A549 (cell line): ENCODE data around the gene FLYWCH1. TPM values are rescaled to one million over a fixed set of nuclear protein-coding genes. Genes with fewer than 3 reads are reported as not detected.

Experiments
- ATAC-seq, 2 experiments: fragments of 200-7000 bp in 1 of 2; fragments of >200 bp in 1 of 2; cut with Nextera tagmentation in 1 of 2; cut with Tn5 transposase in 1 of 2; 3 replicates each; pipeline versions ENCODE4 v1.8.0 to v1.9.1; 2018 to 2020; ENCODE audit warnings: mild to moderate bottlenecking in 1 of 2, moderate library complexity in 1 of 2
- CTCF ChIA-PET: fragments of 300-600 bp; sonication (Branson Sonifier 250); formaldehyde crosslinking; extraction: SDS; loops from one replicate; lab custom pipeline; 2021; ENCODE audit warnings: antibody characterized with exemption, inconsistent platforms; lab: Yijun Ruan, JAX
- POLR2A ChIA-PET: fragments of 350-600 bp; formaldehyde crosslinking; extraction: SDS; loops from one replicate; lab custom pipeline; 2021; ENCODE audit warnings: antibody characterized with exemption, inconsistent platforms; lab: Yijun Ruan, JAX
- DNase-seq, 2 experiments: peaks; one replicate each; pipeline versions ENCODE4 v3.0.0 to v3.0.0-alpha.2; 2011 to 2016; ENCODE audit warnings: low read depth in 1 of 2, low spot score in 1 of 2
- FAIRE-seq: peaks from 2 replicates; lab custom pipeline; 2011; peaks lifted over from hg19 to GRCh38; lab: Jason Lieb, UNC
- H3K27ac ChIP-seq, 2 experiments: fragments of >200 bp; sonication (Bioruptor Twin); formaldehyde crosslinking; 3 replicates each; pipeline ENCODE4 v1.5.1; 2016 to 2017
- H3K4me1 ChIP-seq: fragments of >200 bp; sonication (Bioruptor Twin); formaldehyde crosslinking; 3 replicates; pipeline ENCODE4 v1.6.1; 2016
- H3K4me2 ChIP-seq: fragments of >200 bp; sonication (Bioruptor Twin); formaldehyde crosslinking; 3 replicates; pipeline ENCODE4 v1.6.1; 2016
- H3K4me3 ChIP-seq: fragments of >200 bp; sonication (Bioruptor Twin); formaldehyde crosslinking; 3 replicates; pipeline ENCODE4 v1.5.1; 2016
- H3K9me3 ChIP-seq: fragments of >200 bp; sonication (Bioruptor Twin); formaldehyde crosslinking; 3 replicates; pipeline ENCODE4 v1.6.1; 2016
- BHLHE40 ChIP-seq: IDR thresholded peaks from 2 replicates; pipeline ENCODE4 v1.6.1; 2012; ENCODE audit warnings: low read depth, low read length, inconsistent platforms
- CEBPB ChIP-seq, 2 experiments: fragments of >200 bp in 1 of 2; sonication (Bioruptor Twin) in 1 of 2; formaldehyde crosslinking in 1 of 2; IDR thresholded peaks; 2 replicates each; pipeline ENCODE4 v1.6.1; 2012 to 2016
- CHD2 ChIP-seq: fragments of 150-350 bp; IDR thresholded peaks from 2 replicates; pipeline ENCODE4 v1.6.1; 2014; ENCODE audit warnings: low read length; ENCODE audit not compliant: partially characterized antibody
- EHF ChIP-seq: fragments of 250-450 bp; sonication (Bioruptor Pico); IDR thresholded peaks from 2 replicates; pipeline ENCODE4 v1.5.0; 2020; ENCODE audit warnings: mild to moderate bottlenecking
- EP300 ChIP-seq, 2 experiments: fragments of >200 bp; sonication (Bioruptor Twin); formaldehyde crosslinking; IDR thresholded peaks; 2 replicates in 1 of 2; 3 replicates in 1 of 2; pipeline ENCODE4 v1.6.1; 2016 to 2017
- GATA3 ChIP-seq: IDR thresholded peaks from 2 replicates; pipeline ENCODE4 v1.6.1; 2012; ENCODE audit warnings: borderline replicate concordance
- HEYL ChIP-seq: fragments of 250-450 bp; sonication (Bioruptor Pico); IDR thresholded peaks from 2 replicates; pipeline ENCODE4 v1.8.0; 2021; ENCODE audit warnings: mild to moderate bottlenecking, moderate library complexity
- JUNB ChIP-seq: fragments of >200 bp; sonication (Bioruptor Twin); formaldehyde crosslinking; IDR thresholded peaks from 2 replicates; pipeline ENCODE4 v1.6.1; 2016
- KDM5A ChIP-seq: fragments of 200-600 bp; sonication (generic); IDR thresholded peaks from 2 replicates; pipeline ENCODE4 v1.6.1; 2016; ENCODE audit warnings: antibody characterized with exemption, mild to moderate bottlenecking
- MAFK ChIP-seq: fragments of 450-650 bp; IDR thresholded peaks from 2 replicates; pipeline ENCODE4 v1.6.1; 2014; ENCODE audit not compliant: partially characterized antibody
- MYC ChIP-seq: IDR thresholded peaks from 2 replicates; pipeline ENCODE4 v1.6.1; 2012; ENCODE audit warnings: mild to moderate bottlenecking, inconsistent platforms, low read length, improper control_type of control experiment, borderline replicate concordance
- NPAS2 ChIP-seq: fragments of 250-450 bp; sonication (Bioruptor Pico); IDR thresholded peaks from 2 replicates; pipeline ENCODE4 v1.8.0; 2022; ENCODE audit warnings: mild to moderate bottlenecking, moderate library complexity, borderline replicate concordance
- POLR2A ChIP-seq: IDR thresholded peaks from 2 replicates; pipeline ENCODE4 v1.6.1; 2012; ENCODE audit warnings: mild to moderate bottlenecking, low read length
- POLR2AphosphoS2 ChIP-seq: conservative IDR thresholded peaks from 2 replicates; pipeline ENCODE4 v1.6.1; 2012; ENCODE audit warnings: low read length, improper control_type of control experiment, inconsistent platforms
- RAD21 ChIP-seq, 2 experiments: fragments of >200 bp in 1 of 2; sonication (Bioruptor Twin) in 1 of 2; formaldehyde crosslinking in 1 of 2; IDR thresholded peaks in 1 of 2; conservative IDR thresholded peaks in 1 of 2; 2 replicates in 1 of 2; 3 replicates in 1 of 2; pipeline ENCODE4 v1.6.1; 2012 to 2018; ENCODE audit warnings: inconsistent platforms in 1 of 2
- SMC3 ChIP-seq: fragments of >200 bp; sonication (Bioruptor Twin); formaldehyde crosslinking; IDR thresholded peaks from 3 replicates; pipeline ENCODE4 v1.6.1; 2018; ENCODE audit warnings: inconsistent platforms
- TP53 ChIP-seq: fragments of 250-450 bp; sonication (Bioruptor Pico); IDR thresholded peaks from 2 replicates; pipeline ENCODE4 v1.5.0; 2021; ENCODE audit warnings: mild to moderate bottlenecking, moderate library complexity
- ZC3H11A ChIP-seq: fragments of 450-650 bp; IDR thresholded peaks from 2 replicates; pipeline ENCODE4 v1.6.1; 2014; ENCODE audit warnings: antibody characterized with exemption, mild to moderate bottlenecking
- ZFP36 ChIP-seq: fragments of 450-650 bp; IDR thresholded peaks from 2 replicates; pipeline ENCODE4 v1.6.1; 2014; ENCODE audit warnings: borderline replicate concordance; ENCODE audit not compliant: partially characterized antibody
- ZSCAN20 ChIP-seq: fragments of 250-450 bp; sonication (Bioruptor Pico); IDR thresholded peaks from 2 replicates; pipeline ENCODE4 v1.8.0; 2022; ENCODE audit warnings: mild to moderate bottlenecking, moderate library complexity
- WGBS: methylation state at CpG from one replicate; pipeline ENCODE4 v1.1.6; 2017; ENCODE audit errors: missing lambda C conversion rate; 5-methylcytosine and 5-hydroxymethylcytosine counted together
- polyA plus RNA-seq, 4 experiments: library from polyadenylated mRNA; depleted of rRNA in 3 of 4; stranded (reverse); fragments of >200 nt; fragmentation: RNase III in 1 of 4; extraction: RNeasy Plus Mini Kit Qiagen cat#74134 plus additional on column Dnase treatment in 1 of 4; gene quantifications; 2 replicates in 3 of 4; 3 replicates in 1 of 4; pipeline ENCODE4 v1.2.3, GENCODE V29; 2011 to 2017
- TF ChIP-seq, protein P1 (sequence below): IDR thresholded peaks from 2 replicates; pipeline ENCODE4 v1.6.1; 2012; ENCODE audit warnings: low read depth, borderline replicate concordance
- TF ChIP-seq, protein P2 (sequence below): IDR thresholded peaks from 2 replicates; pipeline ENCODE4 v1.6.1; 2012
- TF ChIP-seq, protein P3 (sequence below): fragments of 450-650 bp; IDR thresholded peaks from 2 replicates; pipeline ENCODE4 v1.6.1; 2014; ENCODE audit warnings: antibody characterized with exemption
- TF ChIP-seq, protein P4 (sequence below): fragments of 250-450 bp; sonication (Bioruptor Pico); IDR thresholded peaks from 2 replicates; pipeline ENCODE4 v1.5.0; 2020; ENCODE audit warnings: low read depth, mild to moderate bottlenecking, moderate library complexity
- TF ChIP-seq, protein P5 (sequence below): fragments of 150-350 bp; IDR thresholded peaks from 2 replicates; pipeline ENCODE4 v1.6.1; 2014; ENCODE audit warnings: low read depth, mild to moderate bottlenecking, low read length

FLYWCH1 gene
- polyA plus RNA-seq, 2 of the 4 experiments (the other 2 are of a cell fraction): 9.3 to 22.5 TPM

DNA sequence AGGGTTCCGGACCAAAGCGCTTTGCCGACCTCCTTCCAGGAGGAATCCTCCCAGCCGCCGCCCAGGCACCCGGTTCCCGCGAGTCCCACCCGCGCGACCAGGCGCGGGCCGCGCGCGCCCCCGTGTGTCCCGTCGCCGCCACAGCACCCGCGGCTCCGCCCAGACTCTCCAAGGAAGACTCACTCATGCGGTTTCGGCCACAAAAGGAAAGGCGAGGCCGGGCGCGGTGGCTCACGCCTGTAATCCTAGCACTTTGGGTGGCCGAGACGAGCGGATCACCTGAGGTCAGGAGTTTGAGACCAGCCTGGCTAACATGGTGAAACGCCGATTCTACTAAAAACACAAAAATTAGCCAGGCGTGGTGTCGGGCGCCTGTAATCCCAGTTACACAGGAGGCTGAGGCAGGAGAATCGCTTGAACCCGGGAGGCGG is 72.0 kb downstream of the FLYWCH1 start (continued):
- TF ChIP-seq, protein P1, sequence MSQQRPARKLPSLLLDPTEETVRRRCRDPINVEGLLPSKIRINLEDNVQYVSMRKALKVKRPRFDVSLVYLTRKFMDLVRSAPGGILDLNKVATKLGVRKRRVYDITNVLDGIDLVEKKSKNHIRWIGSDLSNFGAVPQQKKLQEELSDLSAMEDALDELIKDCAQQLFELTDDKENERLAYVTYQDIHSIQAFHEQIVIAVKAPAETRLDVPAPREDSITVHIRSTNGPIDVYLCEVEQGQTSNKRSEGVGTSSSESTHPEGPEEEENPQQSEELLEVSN: peak; percentile 41; the same call in 1 of the 2 replicates
- TF ChIP-seq, protein P2, sequence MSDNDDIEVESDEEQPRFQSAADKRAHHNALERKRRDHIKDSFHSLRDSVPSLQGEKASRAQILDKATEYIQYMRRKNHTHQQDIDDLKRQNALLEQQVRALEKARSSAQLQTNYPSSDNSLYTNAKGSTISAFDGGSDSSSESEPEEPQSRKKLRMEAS: peak; percentile 88
- TF ChIP-seq RAD21 (conservative IDR thresholded peaks at IDR 0.05 in 1 of 2, IDR thresholded peaks at IDR 0.05 in 1 of 2) (peak; percentile 64 to 86; a peak in 4 of 5 replicates), EP300 (IDR thresholded peaks at IDR 0.05) (no peak), JUNB (no peak), CEBPB (IDR thresholded peaks at IDR 0.05) (no peak)
- TF ChIP-seq, protein P3, sequence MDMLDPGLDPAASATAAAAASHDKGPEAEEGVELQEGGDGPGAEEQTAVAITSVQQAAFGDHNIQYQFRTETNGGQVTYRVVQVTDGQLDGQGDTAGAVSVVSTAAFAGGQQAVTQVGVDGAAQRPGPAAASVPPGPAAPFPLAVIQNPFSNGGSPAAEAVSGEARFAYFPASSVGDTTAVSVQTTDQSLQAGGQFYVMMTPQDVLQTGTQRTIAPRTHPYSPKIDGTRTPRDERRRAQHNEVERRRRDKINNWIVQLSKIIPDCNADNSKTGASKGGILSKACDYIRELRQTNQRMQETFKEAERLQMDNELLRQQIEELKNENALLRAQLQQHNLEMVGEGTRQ: no peak
- TF ChIP-seq, protein P4, sequence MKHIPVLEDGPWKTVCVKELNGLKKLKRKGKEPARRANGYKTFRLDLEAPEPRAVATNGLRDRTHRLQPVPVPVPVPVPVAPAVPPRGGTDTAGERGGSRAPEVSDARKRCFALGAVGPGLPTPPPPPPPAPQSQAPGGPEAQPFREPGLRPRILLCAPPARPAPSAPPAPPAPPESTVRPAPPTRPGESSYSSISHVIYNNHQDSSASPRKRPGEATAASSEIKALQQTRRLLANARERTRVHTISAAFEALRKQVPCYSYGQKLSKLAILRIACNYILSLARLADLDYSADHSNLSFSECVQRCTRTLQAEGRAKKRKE (CRISPR knock-in tag): no peak

DNA sequence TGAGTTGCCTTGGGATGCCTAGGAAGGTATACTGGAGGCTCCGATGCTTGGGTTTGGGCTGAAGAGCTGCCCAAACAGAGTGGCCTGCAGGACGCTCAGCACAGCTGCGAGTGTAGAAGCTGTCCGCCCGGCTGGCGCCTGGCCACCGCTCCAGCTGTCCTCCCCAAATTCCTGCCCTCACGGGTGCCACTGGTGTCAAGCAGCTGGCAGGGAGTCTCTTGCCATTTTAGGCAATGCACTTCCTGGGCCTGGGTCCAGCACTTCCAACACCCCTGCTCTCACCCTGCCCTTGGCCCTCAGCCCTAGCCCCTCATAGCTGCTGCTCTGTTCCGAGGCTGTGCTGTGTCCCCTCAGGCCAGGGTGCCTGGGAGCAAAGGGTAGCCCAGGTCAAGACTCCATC is 73.7 kb downstream of the FLYWCH1 start:
- H3K4me1 ChIP-seq: peaks cover 14% of the 10 kb centered on the region; the same call in 2 of the 3 replicates
- POLR2A ChIA-PET: no interaction called here
- ATAC-seq (no peak), DNase-seq (no peak)
- H3K4me3 ChIP-seq: no peak overlapping the region
- no peak overlapping the region for H3K4me2 ChIP-seq
- TF ChIP-seq, protein P5, sequence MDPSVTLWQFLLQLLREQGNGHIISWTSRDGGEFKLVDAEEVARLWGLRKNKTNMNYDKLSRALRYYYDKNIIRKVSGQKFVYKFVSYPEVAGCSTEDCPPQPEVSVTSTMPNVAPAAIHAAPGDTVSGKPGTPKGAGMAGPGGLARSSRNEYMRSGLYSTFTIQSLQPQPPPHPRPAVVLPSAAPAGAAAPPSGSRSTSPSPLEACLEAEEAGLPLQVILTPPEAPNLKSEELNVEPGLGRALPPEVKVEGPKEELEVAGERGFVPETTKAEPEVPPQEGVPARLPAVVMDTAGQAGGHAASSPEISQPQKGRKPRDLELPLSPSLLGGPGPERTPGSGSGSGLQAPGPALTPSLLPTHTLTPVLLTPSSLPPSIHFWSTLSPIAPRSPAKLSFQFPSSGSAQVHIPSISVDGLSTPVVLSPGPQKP: no peak
- TF ChIP-seq POLR2AphosphoS2 (no peak), EHF (CRISPR knock-in tag) (no peak), GATA3 (no peak), TP53 (CRISPR knock-in tag) (no peak), NPAS2 (CRISPR knock-in tag) (no peak), ZSCAN20 (no peak), BHLHE40 (no peak), ZFP36 (no peak), ZC3H11A (no peak), SMC3 (no peak), CHD2 (no peak), HEYL (no peak), POLR2A (no peak), CEBPB (IDR thresholded peaks at IDR 0.05) (no peak), KDM5A (no peak), MYC (no peak), MAFK (no peak)
- TF ChIP-seq, all 56 proteins: peak for 0
- WGBS: 79% methylated on average over 5 of the region's 9 CpGs
- Histone ChIP-seq H3K9me3 (no peaks in the 10 kb centered on the region), H3K27ac (no peak overlapping the region)
- CTCF ChIA-PET: interaction anchor here (1.0 to 2.3 kb wide), 8 partner anchors 8 to 59 kb away, joined by 3 to 10 read pairs (median 4); no protein-coding TSS in a partner anchor
- no peak for FAIRE-seq
